ES-I3 (cell line): Measurements from ENCODE around the gene UBXN6.

Experiments
- H3K36me3 ChIP-seq: 2 replicates; pipeline ENCODE4 v1.6.1; 2013; ENCODE audit warnings: mild to moderate bottlenecking, low read length, control low read depth, moderate library complexity; ENCODE audit not compliant: insufficient read depth
- H3K4me1 ChIP-seq: 2 replicates; pipeline ENCODE4 v1.6.1; 2013; ENCODE audit warnings: mild to moderate bottlenecking, control low read depth, low read length; ENCODE audit not compliant: insufficient read depth
- H3K9ac ChIP-seq: 2 replicates; pipeline ENCODE4 v1.6.1; 2013; ENCODE audit warnings: low read depth, mild to moderate bottlenecking, low read length, moderate library complexity
- H3K9me3 ChIP-seq: 2 replicates; pipeline ENCODE4 v1.6.1; 2013; ENCODE audit warnings: mild to moderate bottlenecking, low read length, moderate library complexity; ENCODE audit not compliant: control insufficient read depth, insufficient read depth

The UBXN6 gene

DNA sequence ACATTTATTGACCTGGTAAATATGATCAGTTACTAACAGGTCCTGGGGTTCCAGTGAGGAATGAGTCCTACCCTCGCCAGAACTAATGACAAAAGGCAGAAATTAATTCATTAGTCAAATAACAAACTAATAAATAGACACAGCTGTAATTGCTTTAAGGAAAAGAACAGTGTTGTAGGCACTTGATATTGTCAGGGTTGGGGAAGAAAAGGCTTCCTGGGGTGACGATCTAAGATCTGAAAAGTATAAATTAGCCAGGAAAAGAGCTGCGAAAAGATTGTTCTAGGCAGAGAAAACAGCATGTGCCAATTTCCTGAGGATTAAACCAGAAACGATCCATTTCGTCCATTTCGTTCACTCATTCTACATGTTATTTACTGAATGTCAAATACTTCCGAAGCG, 55.8 kb downstream of the UBXN6 start:
- H3K36me3 ChIP-seq: no peaks in the 10 kb centered on the region; the same call in 1 of the 2 replicates

DNA sequence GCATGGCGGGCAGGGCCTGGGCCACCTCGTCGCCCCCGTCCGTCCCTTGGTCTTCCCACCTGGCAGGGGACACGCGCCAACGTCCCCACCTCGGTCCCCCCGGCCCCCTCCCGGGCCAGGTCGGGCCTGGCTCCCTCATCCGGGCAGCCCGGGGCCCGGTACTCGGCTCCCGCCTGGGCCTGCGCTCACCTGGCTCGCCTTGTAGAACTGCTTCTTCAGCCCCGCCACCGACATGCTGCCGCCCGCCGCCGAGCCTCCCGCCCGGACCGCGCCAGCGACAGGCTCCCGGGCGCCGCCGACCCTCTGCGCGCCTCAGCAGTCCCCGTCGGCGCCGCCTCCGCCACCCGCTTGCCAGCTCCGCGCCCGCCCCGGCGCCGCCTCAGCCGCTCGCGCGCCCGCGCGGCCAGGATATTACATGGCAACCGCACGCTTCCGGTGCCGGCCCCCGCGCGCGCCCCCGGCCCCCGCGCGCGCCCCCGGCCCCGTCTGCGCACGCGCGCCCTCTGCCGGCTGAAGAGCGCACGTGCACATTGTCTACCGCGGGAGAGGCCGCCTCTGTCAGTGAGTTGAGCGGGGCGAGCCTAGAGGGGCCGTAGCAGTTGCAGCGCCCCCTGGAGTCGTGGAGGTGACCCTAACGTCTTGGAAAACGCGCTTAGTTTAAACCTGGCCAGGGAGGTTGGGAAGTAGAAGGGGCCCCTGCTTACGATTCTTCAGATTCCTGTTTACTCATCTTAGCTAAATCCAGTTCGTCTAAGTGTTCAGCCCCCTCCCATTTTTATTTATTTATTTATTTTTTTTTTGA, 57.3 kb downstream of the UBXN6 start, which contains the start of gene SH3GL1:
SH3GL1 (minus strand) TSS at position 413 of the 802 bp plus-strand sequence; CDS start at position 234, 179 bp downstream.
- Histone ChIP-seq H3K4me1 (peaks cover 14% of the 10 kb centered on the region; the same call in 1 of the 2 replicates), H3K36me3 (no peaks in the 10 kb centered on the region; the same call in 1 of the 2 replicates)

More for the DNA sequence above, 55.8 kb downstream of the UBXN6 start:
- Histone ChIP-seq H3K9me3 (no peaks in the 10 kb centered on the region; the same call in 1 of the 2 replicates), H3K9ac (peak overlapping the region; percentile 55), H3K4me1 (peaks cover 24% of the 10 kb centered on the region)

DNA sequence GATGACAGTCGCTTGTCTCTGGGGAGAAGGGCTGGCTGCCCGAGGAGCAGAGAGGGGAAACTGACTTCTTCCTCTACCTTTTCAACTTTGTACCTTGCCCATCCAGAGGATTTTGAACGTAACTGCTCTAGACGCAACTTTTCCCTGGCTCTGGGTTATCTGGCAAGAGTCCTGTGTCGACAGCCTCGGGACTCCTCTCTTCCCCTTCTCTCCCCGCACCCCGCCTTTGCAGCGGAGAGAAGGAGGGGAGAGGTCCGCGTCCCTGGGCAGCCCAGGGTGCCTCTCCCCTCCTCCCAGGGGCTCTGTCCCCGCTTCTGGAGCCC, 57.8 kb downstream of the UBXN6 start:
- Histone ChIP-seq H3K9ac (peak overlapping the region; percentile 83), H3K9me3 (no peaks in the 10 kb centered on the region; the same call in 1 of the 2 replicates), H3K36me3 (no peaks in the 10 kb centered on the region; the same call in 1 of the 2 replicates), H3K4me1 (peaks cover 11% of the 10 kb centered on the region)

More for the DNA sequence above, 57.3 kb downstream of the UBXN6 start, which contains the start of gene SH3GL1:
- H3K9me3 ChIP-seq: no peaks in the 10 kb centered on the region; the same call in 1 of the 2 replicates
- H3K9ac ChIP-seq: peak within 1 kb of the TSS; percentile 83

DNA sequence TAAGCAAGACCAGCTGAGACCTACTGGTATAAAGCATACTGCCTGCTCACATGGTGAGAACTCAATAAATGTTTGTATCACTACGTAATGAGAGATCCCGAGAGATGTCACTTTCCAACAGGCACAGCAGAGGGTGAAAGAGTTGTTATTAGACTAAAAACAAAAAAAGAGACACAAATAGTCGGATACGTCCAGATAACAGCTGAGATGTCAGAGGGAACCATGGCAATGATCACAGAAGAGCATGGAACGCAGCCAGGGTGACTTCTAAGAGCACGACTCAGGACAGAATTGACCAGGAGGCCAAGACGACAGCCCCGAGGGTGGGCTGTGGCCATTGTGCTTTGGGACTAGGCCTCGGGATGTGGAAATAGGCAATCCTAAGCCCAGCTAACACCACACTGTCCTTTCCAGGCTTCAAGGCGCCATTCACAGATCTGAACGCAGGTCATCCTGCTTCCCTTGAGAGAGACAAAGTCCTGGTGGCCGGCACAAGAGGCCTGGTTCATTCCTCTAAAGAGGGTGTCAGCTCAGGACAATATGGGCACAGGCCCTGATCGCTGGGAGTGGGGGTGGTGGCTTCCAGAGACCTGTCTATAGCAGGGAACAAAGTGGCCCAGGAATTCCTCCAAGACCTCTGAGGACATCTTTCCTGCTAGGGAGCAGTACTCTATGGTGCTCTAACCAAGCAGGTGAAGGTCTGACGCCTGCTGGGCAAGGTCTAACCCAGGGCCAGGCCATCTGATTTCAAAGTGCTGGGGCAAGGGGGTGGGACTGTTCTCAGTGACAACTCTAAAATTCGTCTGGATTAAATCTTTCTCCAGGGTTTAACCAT, 60.4 kb downstream of the UBXN6 start:
- Histone ChIP-seq H3K9me3 (no peaks in the 10 kb centered on the region; the same call in 1 of the 2 replicates), H3K4me1 (peaks cover 6% of the 10 kb centered on the region; the same call in 1 of the 2 replicates), H3K9ac (no peak overlapping the region), H3K36me3 (no peaks in the 10 kb centered on the region; the same call in 1 of the 2 replicates)
